K562 (cell line): ENCODE measurements around the gene TRAF7. TPM values are rescaled to one million over a fixed set of nuclear protein-coding genes. Genes with fewer than 3 reads are reported as not detected.

Experiments used
- ARHGAP35 ChIP-seq: fragments of 450-650 bp; IDR thresholded peaks from 2 replicates; pipeline ENCODE4 v1.6.1; 2018; ENCODE audit not compliant: partially characterized antibody
- CBX1 ChIP-seq: sonication (generic); IDR thresholded peaks from 2 replicates; pipeline ENCODE4 v1.6.1; 2016; ENCODE audit warnings: antibody characterized with exemption, low read depth, mild to moderate bottlenecking
- DNMT1 ChIP-seq: fragments of 450-650 bp; IDR thresholded peaks from 2 replicates; pipeline ENCODE4 v1.6.1; 2016; ENCODE audit warnings: antibody characterized with exemption, mild to moderate bottlenecking
- HNRNPUL1 ChIP-seq: fragments of 200-400 bp; formaldehyde crosslinking; IDR thresholded peaks from 2 replicates; pipeline ENCODE4 v1.6.1; 2017; ENCODE audit warnings: low read length
- HSF4 ChIP-seq: fragments of 250-450 bp; sonication (Bioruptor Pico); IDR thresholded peaks from 2 replicates; pipeline ENCODE4 v2.1.2; 2022; ENCODE audit warnings: mild to moderate bottlenecking, moderate library complexity, borderline replicate concordance
- MAFK ChIP-seq: IDR thresholded peaks from 2 replicates; pipeline ENCODE4 v1.6.1; 2011; ENCODE audit warnings: low read length, improper control_type of control experiment
- MEF2A ChIP-seq: IDR thresholded peaks from 2 replicates; pipeline ENCODE4 v1.6.1; 2011; ENCODE audit warnings: low read depth, mild to moderate bottlenecking, low read length, moderate library complexity; ENCODE audit not compliant: control insufficient read depth
- NUFIP1 ChIP-seq: fragments of 450-650 bp; IDR thresholded peaks from 2 replicates; pipeline ENCODE4 v1.6.1; 2018; ENCODE audit not compliant: partially characterized antibody
- OTX1 ChIP-seq: fragments of 450-650 bp; formaldehyde crosslinking; IDR thresholded peaks from 2 replicates; pipeline ENCODE4 v1.4.0; 2022; ENCODE audit warnings: mild to moderate bottlenecking
- PHB ChIP-seq: fragments of 250-450 bp; sonication (Bioruptor Pico); IDR thresholded peaks from 2 replicates; pipeline ENCODE4 v1.5.0; 2021
- SMAD3 ChIP-seq: fragments of 450-650 bp; formaldehyde crosslinking; conservative IDR thresholded peaks from 2 replicates; pipeline ENCODE4 v1.4.0; 2020; ENCODE audit warnings: mild to moderate bottlenecking
- SRSF9 ChIP-seq: fragments of 200-400 bp; formaldehyde crosslinking; IDR thresholded peaks from 2 replicates; pipeline ENCODE4 v1.6.1; 2017; ENCODE audit warnings: low read depth, low read length, borderline replicate concordance
- TAF15 ChIP-seq: fragments of 200-400 bp; formaldehyde crosslinking; IDR thresholded peaks from 2 replicates; pipeline ENCODE4 v1.6.1; 2017; ENCODE audit warnings: mild to moderate bottlenecking, low read depth, low read length, moderate library complexity
- TBL1XR1 ChIP-seq, 2 experiments: IDR thresholded peaks; 2 replicates each; pipeline ENCODE4 v1.6.1; 2012; ENCODE audit warnings: improper control_type of control experiment in 2 of 2, low read length in 2 of 2, mild to moderate bottlenecking in 1 of 2
- XRCC5 ChIP-seq: fragments of 200-400 bp; formaldehyde crosslinking; IDR thresholded peaks from 2 replicates; pipeline ENCODE4 v1.6.1; 2017; ENCODE audit warnings: low read depth, mild to moderate bottlenecking, low read length
- ZNF133 ChIP-seq: fragments of 250-450 bp; sonication (Bioruptor Pico); IDR thresholded peaks from 2 replicates; pipeline ENCODE4 v1.4.0; 2020; ENCODE audit warnings: mild to moderate bottlenecking
- ZNF282 ChIP-seq: sonication (generic); formaldehyde crosslinking; IDR thresholded peaks from 2 replicates; pipeline ENCODE4 v1.8.1; 2023; ENCODE audit warnings: missing genetic modification reagents
- ZNF778 ChIP-seq: fragments of 450-650 bp; formaldehyde crosslinking; IDR thresholded peaks from 2 replicates; pipeline ENCODE4 v1.4.0; 2020; ENCODE audit warnings: mild to moderate bottlenecking, moderate library complexity
- polyA plus RNA-seq, 8 experiments: library from polyadenylated mRNA; depleted of rRNA in 4 of 8; stranded (reverse) in 5 of 8; unstranded in 3 of 8; fragments of >200 nt; fragmentation: Nextera tagmentation in 2 of 8; fragmentation: Illumina TruSeq in 1 of 8; extraction: Ambion mirVana in 2 of 8; extraction: Trizol in 1 of 8; gene quantifications; 2 replicates each; pipeline versions ENCODE4 v1.2.1 to v1.2.3, GENCODE V29; 2011 to 2014; ENCODE audit warnings: inconsistent platforms in 1 of 8, missing spikeins in 1 of 8
- total RNA-seq, 7 experiments: library from RNA; depleted of rRNA in 6 of 7; stranded (reverse); fragments of >200 nt in 6 of 7; fragmentation: Illumina TruSeq in 2 of 7; extraction: Trizol in 2 of 7; gene quantifications; 2 replicates each; pipeline versions ENCODE4 v1.2.1 to v1.2.3, GENCODE V29; 2011 to 2021; ENCODE audit warnings: low replicate concordance in 1 of 7
- TF ChIP-seq, protein P1 (sequence below): fragments of 250-450 bp; sonication (Bioruptor Pico); IDR thresholded peaks from 2 replicates; pipeline ENCODE4 v1.4.0; 2020
- TF ChIP-seq, protein P2 (sequence below): IDR thresholded peaks from 2 replicates; pipeline ENCODE4 v1.6.1; 2014; ENCODE audit warnings: antibody characterized with exemption
- TF ChIP-seq, protein P3 (sequence below): sonication (generic); formaldehyde crosslinking; IDR thresholded peaks from 2 replicates; pipeline ENCODE4 v1.9.0; 2022; ENCODE audit warnings: mild to moderate bottlenecking, missing genetic modification reagents
- TF ChIP-seq, protein P4 (sequence below): fragments of 450-650 bp; IDR thresholded peaks from 2 replicates; pipeline ENCODE4 v1.6.1; 2014; ENCODE audit warnings: low read depth, mild to moderate bottlenecking, moderate library complexity, borderline replicate concordance
- TF ChIP-seq, protein P5 (sequence below), 2 experiments: fragments of 450-650 bp; conservative IDR thresholded peaks; 2 replicates each; pipeline ENCODE4 v1.6.1; 2017; ENCODE audit warnings: mild to moderate bottlenecking in 2 of 2, moderate library complexity in 2 of 2

Gene TRAF7
- total and polyA plus RNA-seq, 9 of the 15 experiments (the other 6 are each of a cell fraction or from before 2014, with no cell fraction given): 1.1 to 113 (median 41.6) TPM

DNA sequence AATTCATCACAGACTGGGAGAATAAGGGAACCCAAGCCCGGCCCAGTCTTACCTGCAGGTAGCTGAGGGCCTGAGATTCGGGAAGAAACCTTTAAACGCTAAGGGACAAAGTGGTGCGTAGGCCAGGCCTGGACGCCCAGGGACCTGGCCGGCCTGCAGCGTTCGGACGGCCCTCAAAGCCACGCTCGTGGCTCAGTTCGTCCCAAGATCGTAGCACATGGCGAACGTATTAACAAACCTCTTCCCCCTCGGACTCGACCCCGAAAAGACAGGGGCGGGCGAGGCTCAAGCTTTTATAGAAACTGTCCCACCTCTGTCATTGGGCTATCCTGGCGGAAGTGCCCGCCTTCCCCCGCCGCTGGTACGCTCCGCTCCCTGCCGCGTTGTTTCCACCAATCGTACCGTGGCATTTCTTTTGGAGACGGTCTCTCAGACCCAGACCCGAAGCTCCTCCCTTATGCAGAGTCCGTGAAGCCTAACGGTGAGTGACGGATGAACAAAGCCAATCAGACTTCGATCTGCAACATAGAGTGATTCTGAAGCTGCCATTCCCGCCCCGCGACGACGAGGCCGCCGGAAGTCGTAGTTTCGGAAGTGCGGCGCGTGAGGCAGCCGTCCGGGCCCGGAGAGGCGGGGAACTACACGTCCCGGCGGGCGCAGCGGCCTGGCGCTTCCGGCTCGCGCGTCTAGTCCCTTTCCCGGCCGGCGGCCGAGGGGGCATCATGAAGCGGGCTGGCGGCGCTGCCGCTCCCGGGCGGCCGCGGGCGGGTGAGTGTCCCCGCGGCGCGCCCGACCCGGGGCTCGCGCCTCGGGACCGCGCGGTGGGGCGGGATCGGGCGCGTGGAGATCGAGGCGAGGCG is at the start of gene TRAF7 (continued):
- TF ChIP-seq ZNF133 (no peak), HSF4 (CRISPR knock-in tag) (no peak), TAF15 (peak; percentile 86; the same call in 1 of the 2 replicates), SMAD3 (0 out of 2 replicates have a peak, but pooled peaks have one; percentile 13), PHB (CRISPR knock-in tag) (peak; percentile 94), TBL1XR1 (IDR thresholded peaks at IDR 0.05; ENCODE audit: low read length in 2 of 2) (peak; percentile 40 to 69; a peak in 2 of 4 replicates), ARHGAP35 (no peak), ZNF778 (CRISPR knock-in tag) (no peak), OTX1 (CRISPR knock-in tag) (no peak), CBX1 (peak; percentile 90; the same call in 1 of the 2 replicates), XRCC5 (no peak), ZNF282 (CRISPR knock-in tag) (no peak), SRSF9 (no peak), MEF2A (no peak), NUFIP1 (no peak), MAFK (0 out of 2 replicates have a peak, but pooled peaks have one; percentile 12), HNRNPUL1 (no peak; the same call in 1 of the 2 replicates), DNMT1 (0 out of 2 replicates have a peak, but pooled peaks have one; percentile 10)
- TF ChIP-seq, protein P1, sequence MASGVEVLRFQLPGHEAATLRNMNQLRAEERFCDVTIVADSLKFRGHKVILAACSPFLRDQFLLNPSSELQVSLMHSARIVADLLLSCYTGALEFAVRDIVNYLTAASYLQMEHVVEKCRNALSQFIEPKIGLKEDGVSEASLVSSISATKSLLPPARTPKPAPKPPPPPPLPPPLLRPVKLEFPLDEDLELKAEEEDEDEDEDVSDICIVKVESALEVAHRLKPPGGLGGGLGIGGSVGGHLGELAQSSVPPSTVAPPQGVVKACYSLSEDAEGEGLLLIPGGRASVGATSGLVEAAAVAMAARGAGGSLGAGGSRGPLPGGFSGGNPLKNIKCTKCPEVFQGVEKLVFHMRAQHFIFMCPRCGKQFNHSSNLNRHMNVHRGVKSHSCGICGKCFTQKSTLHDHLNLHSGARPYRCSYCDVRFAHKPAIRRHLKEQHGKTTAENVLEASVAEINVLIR (CRISPR knock-in tag): peak; percentile 74
- TF ChIP-seq, protein P2, sequence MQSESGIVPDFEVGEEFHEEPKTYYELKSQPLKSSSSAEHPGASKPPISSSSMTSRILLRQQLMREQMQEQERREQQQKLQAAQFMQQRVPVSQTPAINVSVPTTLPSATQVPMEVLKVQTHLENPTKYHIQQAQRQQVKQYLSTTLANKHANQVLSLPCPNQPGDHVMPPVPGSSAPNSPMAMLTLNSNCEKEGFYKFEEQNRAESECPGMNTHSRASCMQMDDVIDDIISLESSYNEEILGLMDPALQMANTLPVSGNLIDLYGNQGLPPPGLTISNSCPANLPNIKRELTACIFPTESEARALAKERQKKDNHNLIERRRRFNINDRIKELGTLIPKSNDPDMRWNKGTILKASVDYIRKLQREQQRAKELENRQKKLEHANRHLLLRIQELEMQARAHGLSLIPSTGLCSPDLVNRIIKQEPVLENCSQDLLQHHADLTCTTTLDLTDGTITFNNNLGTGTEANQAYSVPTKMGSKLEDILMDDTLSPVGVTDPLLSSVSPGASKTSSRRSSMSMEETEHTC: no peak
- TF ChIP-seq, protein P3, sequence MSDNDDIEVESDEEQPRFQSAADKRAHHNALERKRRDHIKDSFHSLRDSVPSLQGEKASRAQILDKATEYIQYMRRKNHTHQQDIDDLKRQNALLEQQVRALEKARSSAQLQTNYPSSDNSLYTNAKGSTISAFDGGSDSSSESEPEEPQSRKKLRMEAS: peak; percentile 95
- TF ChIP-seq, protein P4, sequence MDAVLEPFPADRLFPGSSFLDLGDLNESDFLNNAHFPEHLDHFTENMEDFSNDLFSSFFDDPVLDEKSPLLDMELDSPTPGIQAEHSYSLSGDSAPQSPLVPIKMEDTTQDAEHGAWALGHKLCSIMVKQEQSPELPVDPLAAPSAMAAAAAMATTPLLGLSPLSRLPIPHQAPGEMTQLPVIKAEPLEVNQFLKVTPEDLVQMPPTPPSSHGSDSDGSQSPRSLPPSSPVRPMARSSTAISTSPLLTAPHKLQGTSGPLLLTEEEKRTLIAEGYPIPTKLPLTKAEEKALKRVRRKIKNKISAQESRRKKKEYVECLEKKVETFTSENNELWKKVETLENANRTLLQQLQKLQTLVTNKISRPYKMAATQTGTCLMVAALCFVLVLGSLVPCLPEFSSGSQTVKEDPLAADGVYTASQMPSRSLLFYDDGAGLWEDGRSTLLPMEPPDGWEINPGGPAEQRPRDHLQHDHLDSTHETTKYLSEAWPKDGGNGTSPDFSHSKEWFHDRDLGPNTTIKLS: peak; percentile 94
- TF ChIP-seq, protein P5, sequence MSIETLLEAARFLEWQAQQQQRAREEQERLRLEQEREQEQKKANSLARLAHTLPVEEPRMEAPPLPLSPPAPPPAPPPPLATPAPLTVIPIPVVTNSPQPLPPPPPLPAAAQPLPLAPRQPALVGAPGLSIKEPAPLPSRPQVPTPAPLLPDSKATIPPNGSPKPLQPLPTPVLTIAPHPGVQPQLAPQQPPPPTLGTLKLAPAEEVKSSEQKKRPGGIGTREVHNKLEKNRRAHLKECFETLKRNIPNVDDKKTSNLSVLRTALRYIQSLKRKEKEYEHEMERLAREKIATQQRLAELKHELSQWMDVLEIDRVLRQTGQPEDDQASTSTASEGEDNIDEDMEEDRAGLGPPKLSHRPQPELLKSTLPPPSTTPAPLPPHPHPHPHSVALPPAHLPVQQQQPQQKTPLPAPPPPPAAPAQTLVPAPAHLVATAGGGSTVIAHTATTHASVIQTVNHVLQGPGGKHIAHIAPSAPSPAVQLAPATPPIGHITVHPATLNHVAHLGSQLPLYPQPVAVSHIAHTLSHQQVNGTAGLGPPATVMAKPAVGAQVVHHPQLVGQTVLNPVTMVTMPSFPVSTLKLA (conservative IDR thresholded peaks at IDR 0.05): peak; percentile 90 to 94
